Endothelial cell of umbilical vein (primary cell): ENCODE data around the gene FCMR. TPM values are rescaled to one million over a fixed set of nuclear protein-coding genes. Genes with fewer than 3 reads are reported as not detected.

Experiments
- BruUV-seq: library from RNA; stranded (reverse); fragments of 400-500 nt; replicated peaks from 2 replicates; lab custom pipeline; 2021; lab: Mats Ljungman, UMichigan
- CTCF ChIA-PET: fragments of 300-600, 350-600 bp; sonication (Branson Sonifier 250); formaldehyde crosslinking; loops from one replicate; lab custom pipeline; 2021; ENCODE audit warnings: antibody characterized with exemption, inconsistent platforms; lab: Charles Lee
- POLR2A ChIA-PET: fragments of 300-600, 350-600 bp; sonication (Branson Sonifier 250); formaldehyde crosslinking; loops from one replicate; lab custom pipeline; 2021; ENCODE audit warnings: antibody characterized with exemption, inconsistent platforms; lab: Charles Lee
- DNase-seq: peaks from one replicate; pipeline ENCODE4 v3.0.0-alpha.2; 2011; ENCODE audit warnings: low read depth, low spot score
- FAIRE-seq: peaks from 2 replicates; lab custom pipeline; 2011; peaks lifted over from hg19 to GRCh38; lab: Jason Lieb, UNC
- H2AFZ ChIP-seq: 2 replicates; pipeline ENCODE4 v1.6.0; 2012; ENCODE audit warnings: low read depth, low read length, control low read depth, inconsistent platforms
- H3K27ac ChIP-seq: 2 replicates; pipeline ENCODE4 v1.5.1; 2011; ENCODE audit warnings: low read depth, mild to moderate bottlenecking, control low read depth, low read length, moderate library complexity; ENCODE audit not compliant: insufficient read depth
- H3K27me3 ChIP-seq, 2 experiments: 2 replicates each; pipeline versions ENCODE4 v1.6.0 to v1.6.1; 2011; ENCODE audit warnings: low read length in 2 of 2, mixed read lengths in 1 of 2; ENCODE audit not compliant: control insufficient read depth in 2 of 2, insufficient read depth in 2 of 2
- H3K36me3 ChIP-seq, 2 experiments: 2 replicates in 1 of 2; 3 replicates in 1 of 2; pipeline ENCODE4 v1.5.1; 2011; ENCODE audit warnings: low read length in 2 of 2, mild to moderate bottlenecking in 1 of 2, moderate library complexity in 1 of 2; ENCODE audit not compliant: control insufficient read depth in 2 of 2, insufficient read depth in 2 of 2; ENCODE audit errors: extremely low read depth in 1 of 2
- H3K4me1 ChIP-seq: 3 replicates; pipeline ENCODE4 v1.5.1; 2011; ENCODE audit warnings: mild to moderate bottlenecking, low read length; ENCODE audit not compliant: control insufficient read depth, insufficient read depth; ENCODE audit errors: extremely low read depth
- H3K4me2 ChIP-seq: 2 replicates; pipeline ENCODE4 v1.6.1; 2011; ENCODE audit warnings: low read length, control low read depth, mixed read lengths; ENCODE audit not compliant: insufficient read depth
- H3K4me3 ChIP-seq, 3 experiments: fragments of 200-600 bp in 1 of 3; sonication (generic), shearing (Covaris generic) in 1 of 3; replicated peaks in 1 of 3; 2 replicates each; pipeline ENCODE4 v1.5.1; 2011 to 2016; ENCODE audit warnings: control low read depth in 3 of 3, low read length in 3 of 3, mild to moderate bottlenecking in 2 of 3, inconsistent platforms in 1 of 3, low read depth in 1 of 3, moderate library complexity in 1 of 3; ENCODE audit not compliant: insufficient read depth in 1 of 3
- H3K79me2 ChIP-seq: 2 replicates; pipeline ENCODE4 v1.6.0; 2012; ENCODE audit warnings: low read length, inconsistent platforms; ENCODE audit not compliant: control insufficient read depth, insufficient read depth
- H3K9ac ChIP-seq: replicated peaks from 2 replicates; pipeline ENCODE3; 2011; ENCODE audit warnings: low read length, control low read depth; ENCODE audit not compliant: insufficient read depth; ENCODE audit errors: extremely low read depth
- H3K9me1 ChIP-seq: replicated peaks from 3 replicates; pipeline ENCODE4 v1.6.0; 2011; ENCODE audit warnings: mild to moderate bottlenecking, low read length; ENCODE audit not compliant: control insufficient read depth, insufficient read depth; ENCODE audit errors: extremely low read depth
- H3K9me3 ChIP-seq: replicated peaks from 2 replicates; pipeline ENCODE4 v1.5.1; 2012; ENCODE audit warnings: low read length, inconsistent platforms; ENCODE audit not compliant: control insufficient read depth, insufficient read depth
- H4K20me1 ChIP-seq: replicated peaks from 2 replicates; pipeline ENCODE3; 2011; ENCODE audit warnings: mild to moderate bottlenecking, low read length; ENCODE audit not compliant: control insufficient read depth, insufficient read depth; ENCODE audit errors: extremely low read depth
- EZH2 ChIP-seq: IDR thresholded peaks from 2 replicates; pipeline ENCODE4 v1.6.1; 2012; ENCODE audit warnings: borderline replicate concordance, low read depth, mild to moderate bottlenecking, moderate library complexity, low read length, inconsistent platforms; ENCODE audit not compliant: severe bottlenecking
- FOS ChIP-seq: IDR thresholded peaks from 2 replicates; pipeline ENCODE4 v1.6.1; 2011; ENCODE audit warnings: mild to moderate bottlenecking, low read length, moderate library complexity, borderline replicate concordance; ENCODE audit not compliant: insufficient read depth
- GATA2 ChIP-seq: IDR thresholded peaks from 2 replicates; pipeline ENCODE4 v1.7.0; 2011; ENCODE audit warnings: low read depth, mild to moderate bottlenecking, moderate library complexity, mixed read lengths, low read length; ENCODE audit not compliant: insufficient read length, insufficient read depth
- JUN ChIP-seq: IDR thresholded peaks from 2 replicates; pipeline ENCODE4 v1.6.1; 2011; ENCODE audit warnings: borderline replicate concordance, low read depth; ENCODE audit not compliant: insufficient read length, insufficient read depth
- MYC ChIP-seq: IDR thresholded peaks from one replicate; pipeline ENCODE4 v1.6.1; 2011; ENCODE audit warnings: mild to moderate bottlenecking, low read depth, low read length
- POLR2A ChIP-seq: IDR thresholded peaks from 2 replicates; pipeline ENCODE4 v1.6.1; 2012; ENCODE audit warnings: low read depth, mild to moderate bottlenecking, control low read depth, low read length
- POLR2AphosphoS5 ChIP-seq: IDR thresholded peaks from 2 replicates; pipeline ENCODE4 v1.6.1; 2012; ENCODE audit warnings: low read depth, mild to moderate bottlenecking, control low read depth, low read length, moderate library complexity; ENCODE audit not compliant: insufficient read depth
- dilution Hi-C: fragments of 300-500 bp; cut with MboI; formaldehyde crosslinking; loops from one replicate; pipeline ENCODE4 v1.15.0; 2019; ENCODE audit warnings: low sequenced_read_pairs; ENCODE audit not compliant: extremely low pct_ligation_motif_present
- intact Hi-C: fragments of 100-400 bp; cut with micrococcal nuclease; formaldehyde crosslinking; loops from one replicate; pipeline ENCODE4 v1.10.0; 2022
- polyA plus RNA-seq, 4 experiments: library from polyadenylated mRNA; depleted of rRNA in 3 of 4; stranded (reverse) in 3 of 4; unstranded in 1 of 4; fragments of >200 nt; gene quantifications; 2 replicates each; pipeline versions ENCODE4 v1.2.1 to v1.2.3, GENCODE V29; 2011 to 2012; ENCODE audit warnings: missing spikeins in 1 of 4
- total RNA-seq: library from RNA; stranded (reverse); gene quantifications from 2 replicates; pipeline ENCODE4 v1.2.3, GENCODE V29; 2021
- TF ChIP-seq, protein P1 (sequence below), 2 donors: IDR thresholded peaks; 1 replicate in 1 of 2; 2 replicates in 1 of 2; pipeline ENCODE4 v1.5.1; 2011; ENCODE audit warnings: low read length in 2 of 2, mild to moderate bottlenecking in 2 of 2, moderate library complexity in 2 of 2, control low read depth in 1 of 2, inconsistent platforms in 1 of 2, low read depth in 1 of 2; ENCODE audit not compliant: insufficient read depth in 1 of 2; ENCODE audit errors: extremely low read depth in 1 of 2

FCMR gene
- total and polyA plus RNA-seq, 2 donors (not counting 3 experiments of a cell fraction or from before 2014, with no cell fraction given): not detected

DNA sequence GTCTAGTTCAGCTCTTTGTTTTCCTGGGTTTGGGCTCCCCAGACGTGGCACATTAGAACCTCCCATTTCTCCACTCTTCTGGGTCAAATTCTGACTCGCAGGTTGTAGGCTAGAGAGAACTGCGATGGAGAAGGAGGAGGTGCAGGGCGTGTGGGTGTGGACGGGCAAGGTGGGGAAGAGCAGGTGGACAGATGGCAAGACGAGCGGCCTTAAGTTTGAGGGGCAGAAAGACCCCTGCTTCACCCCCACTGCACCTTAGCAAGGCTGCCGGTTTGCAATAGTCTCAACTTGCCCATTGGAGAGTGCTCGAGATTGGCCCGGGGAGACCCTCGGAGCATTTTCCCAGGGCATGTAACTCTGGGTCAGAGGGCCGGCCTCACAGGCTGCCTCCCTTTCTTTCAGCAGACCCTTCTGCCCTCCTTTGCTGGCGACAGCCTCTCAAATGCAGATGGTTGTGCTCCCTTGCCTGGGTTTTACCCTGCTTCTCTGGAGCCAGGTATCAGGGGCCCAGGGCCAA lies 22.8 kb downstream of the FCMR start:
- Histone ChIP-seq H3K27ac (no peak overlapping the region), H3K79me2 (no peaks in the 10 kb centered on the region), H3K9me1 (no peaks in the 10 kb centered on the region), H3K4me1 (no peaks in the 10 kb centered on the region), H3K36me3 (no peaks in the 10 kb centered on the region), H3K27me3 (peaks cover 3 to 5% of the 10 kb centered on the region in 2 experiments), H2AFZ (no peak overlapping the region), H3K4me2 (no peak overlapping the region), H3K4me3 (no peak overlapping the region), H4K20me1 (no peaks in the 10 kb centered on the region), H3K9ac (no peak overlapping the region), H3K9me3 (no peaks in the 10 kb centered on the region)
- dilution Hi-C loops (no loop called here), intact Hi-C loops (no loop called here)
- no peak for DNase-seq
- ChIA-PET POLR2A (no interaction called here), CTCF (interaction anchor here (4.2 kb wide), 1 partner anchor 13 kb away, joined by 21 read pairs; no protein-coding TSS in a partner anchor)
- BruUV-seq: no TSS peak
- no peak for FAIRE-seq
- TF ChIP-seq POLR2A (no peak), JUN (no peak), EZH2 (no peak), MYC (no peak), GATA2 (no peak), POLR2AphosphoS5 (no peak), FOS (no peak)
- TF ChIP-seq, protein P1, sequence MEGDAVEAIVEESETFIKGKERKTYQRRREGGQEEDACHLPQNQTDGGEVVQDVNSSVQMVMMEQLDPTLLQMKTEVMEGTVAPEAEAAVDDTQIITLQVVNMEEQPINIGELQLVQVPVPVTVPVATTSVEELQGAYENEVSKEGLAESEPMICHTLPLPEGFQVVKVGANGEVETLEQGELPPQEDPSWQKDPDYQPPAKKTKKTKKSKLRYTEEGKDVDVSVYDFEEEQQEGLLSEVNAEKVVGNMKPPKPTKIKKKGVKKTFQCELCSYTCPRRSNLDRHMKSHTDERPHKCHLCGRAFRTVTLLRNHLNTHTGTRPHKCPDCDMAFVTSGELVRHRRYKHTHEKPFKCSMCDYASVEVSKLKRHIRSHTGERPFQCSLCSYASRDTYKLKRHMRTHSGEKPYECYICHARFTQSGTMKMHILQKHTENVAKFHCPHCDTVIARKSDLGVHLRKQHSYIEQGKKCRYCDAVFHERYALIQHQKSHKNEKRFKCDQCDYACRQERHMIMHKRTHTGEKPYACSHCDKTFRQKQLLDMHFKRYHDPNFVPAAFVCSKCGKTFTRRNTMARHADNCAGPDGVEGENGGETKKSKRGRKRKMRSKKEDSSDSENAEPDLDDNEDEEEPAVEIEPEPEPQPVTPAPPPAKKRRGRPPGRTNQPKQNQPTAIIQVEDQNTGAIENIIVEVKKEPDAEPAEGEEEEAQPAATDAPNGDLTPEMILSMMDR (IDR thresholded peaks at IDR 0.05; ENCODE audit: extremely low read depth in 1 of 2, insufficient read depth in 1 of 2, low read depth in 1 of 2, low read length in 2 of 2): no peak
